ENCODE results near the gene SPATA31D1.

The SPATA31D1 gene

GRCh38 chr9:81984928-81985327 lies 3.6 kb upstream of the SPATA31D1 start:
- H3F3A ChIP-seq (ENCODE audit: insufficient read depth): no peaks in the 10 kb centered on the region
- no peaks in the 10 kb centered on the region for H3K9me2 ChIP-seq (replicated peaks; ENCODE audit: insufficient read depth, low read length)
- H3K79me2 ChIP-seq (ENCODE audit: insufficient read depth, low read length): no peaks in the 10 kb centered on the region
- H2AFZ ChIP-seq (ENCODE audit: low read depth, low read length, severe bottlenecking): no peak overlapping the region
- H3K27ac ChIP-seq (ENCODE audit: low read depth, low read length): no peak overlapping the region
- no peak overlapping the region for H3K4me2 ChIP-seq (ENCODE audit: low read depth, low read length, poor library complexity, severe bottlenecking)
- no peak overlapping the region for H3K9ac ChIP-seq (ENCODE audit: low read length)
- no peaks in the 10 kb centered on the region for H3K27me3 ChIP-seq (ENCODE audit: low read length)
- TF ChIP-seq CTCF (IDR thresholded peaks at IDR 0.05; ENCODE audit: insufficient read depth, low read length, poor library complexity, severe bottlenecking) (no peak), EZH2phosphoT487 (conservative IDR thresholded peaks at IDR 0.05; ENCODE audit: low read length) (no peak)
- H4K20me1 ChIP-seq (ENCODE audit: low read depth, low read length): no peaks in the 10 kb centered on the region
- no peaks in the 10 kb centered on the region for H3K36me3 ChIP-seq (ENCODE audit: low read length)
- H3K4me3 ChIP-seq (ENCODE audit: insufficient read depth, low read length, poor library complexity, severe bottlenecking): no peak overlapping the region
- H3K9me3 ChIP-seq (ENCODE audit: insufficient read depth, low read length): no peaks in the 10 kb centered on the region

GRCh38 chr9:81986051-81986450 lies 2.5 kb upstream of the SPATA31D1 start:
- H3K27ac ChIP-seq (ENCODE audit: low read depth, low read length): no peak overlapping the region
- no peak overlapping the region for H3K4me3 ChIP-seq (ENCODE audit: insufficient read depth, low read length, poor library complexity, severe bottlenecking)
- TF ChIP-seq EZH2phosphoT487 (conservative IDR thresholded peaks at IDR 0.05; ENCODE audit: low read length): no peak
- TF ChIP-seq CTCF (IDR thresholded peaks at IDR 0.05; ENCODE audit: insufficient read depth, low read length, poor library complexity, severe bottlenecking): no peak
- no peaks in the 10 kb centered on the region for H3K27me3 ChIP-seq (ENCODE audit: low read length)
- no peaks in the 10 kb centered on the region for H3K79me2 ChIP-seq (ENCODE audit: insufficient read depth, low read length)
- H3K4me2 ChIP-seq (ENCODE audit: low read depth, low read length, poor library complexity, severe bottlenecking): no peak overlapping the region
- H4K20me1 ChIP-seq (ENCODE audit: low read depth, low read length): no peaks in the 10 kb centered on the region
- no peak overlapping the region for H2AFZ ChIP-seq (ENCODE audit: low read depth, low read length, severe bottlenecking)
- H3K36me3 ChIP-seq (ENCODE audit: low read length): no peaks in the 10 kb centered on the region
- H3F3A ChIP-seq (ENCODE audit: insufficient read depth): no peaks in the 10 kb centered on the region
- no peaks in the 10 kb centered on the region for H3K9me2 ChIP-seq (replicated peaks; ENCODE audit: insufficient read depth, low read length)
- no peaks in the 10 kb centered on the region for H3K9me3 ChIP-seq (ENCODE audit: insufficient read depth, low read length)
- H3K9ac ChIP-seq (ENCODE audit: low read length): no peak overlapping the region

GRCh38 chr9:81989700-81990099 lies 1.1 kb downstream of the SPATA31D1 start:
- Histone ChIP-seq H4K20me1 (ENCODE audit: low read depth, low read length) (no peaks in the 10 kb centered on the region), H3K9ac (ENCODE audit: low read length) (no peak overlapping the region), H3K4me3 (ENCODE audit: insufficient read depth, low read length, poor library complexity, severe bottlenecking) (no peak overlapping the region), H3F3A (ENCODE audit: insufficient read depth) (no peaks in the 10 kb centered on the region), H3K27me3 (ENCODE audit: low read length) (no peaks in the 10 kb centered on the region), H3K36me3 (ENCODE audit: low read length) (no peaks in the 10 kb centered on the region), H3K27ac (ENCODE audit: low read depth, low read length) (no peak overlapping the region), H2AFZ (ENCODE audit: low read depth, low read length, severe bottlenecking) (no peak overlapping the region), H3K79me2 (ENCODE audit: insufficient read depth, low read length) (no peaks in the 10 kb centered on the region), H3K9me3 (ENCODE audit: insufficient read depth, low read length) (no peaks in the 10 kb centered on the region), H3K4me2 (ENCODE audit: low read depth, low read length, poor library complexity, severe bottlenecking) (no peak overlapping the region), H3K9me2 (replicated peaks; ENCODE audit: insufficient read depth, low read length) (no peaks in the 10 kb centered on the region)
- no peak for TF ChIP-seq EZH2phosphoT487 (conservative IDR thresholded peaks at IDR 0.05; ENCODE audit: low read length)
- TF ChIP-seq CTCF (IDR thresholded peaks at IDR 0.05; ENCODE audit: insufficient read depth, low read length, poor library complexity, severe bottlenecking): no peak
